ENCODE measurements around the gene MIA. TPM values are rescaled to one million over a fixed set of nuclear protein-coding genes. Genes with fewer than 3 reads are reported as not detected.
A peak's percentile ranks its signal among the peaks of the same experiment; 100 is the strongest.

The MIA gene
- total and polyA plus RNA-seq, 9 of the 15 experiments (the other 6 are each of a cell fraction or from before 2014, with no cell fraction given), result 0.21 TPM; not detected in 8

GRCh38 chr19:40741527-40742390, 33.6 kb upstream of the MIA start (continued):
- TF ChIP-seq RERE (CRISPR knock-in tag; IDR thresholded peaks at IDR 0.05; ENCODE audit: borderline replicate concordance), result no peak
- no peak for TF ChIP-seq ATF2 (CRISPR knock-in tag; IDR thresholded peaks at IDR 0.05)
- no peak for TF ChIP-seq ARID3A (IDR thresholded peaks at IDR 0.05; ENCODE audit: borderline replicate concordance, low read depth, low read length)
- no peak for TF ChIP-seq TAF7 (tag; IDR thresholded peaks at IDR 0.05)
- no peak for TF ChIP-seq ZNF431 (CRISPR knock-in tag; IDR thresholded peaks at IDR 0.05)
- no peak for TF ChIP-seq HNRNPLL (IDR thresholded peaks at IDR 0.05; ENCODE audit: low read depth, low read length, poor library complexity, severe bottlenecking)
- TF ChIP-seq FOXK2 (conservative IDR thresholded peaks at IDR 0.05 in 1 of 2, IDR thresholded peaks at IDR 0.05 in 1 of 2; ENCODE audit: low read depth in 2 of 2), result no peak
- 0 out of 2 replicates have a peak, but pooled peaks have one; percentile 16 for TF ChIP-seq CBFA2T2 (conservative IDR thresholded peaks at IDR 0.05)
- TF ChIP-seq ELF2 (CRISPR knock-in tag; IDR thresholded peaks at IDR 0.05), result no peak
- no peak for TF ChIP-seq EP300 (IDR thresholded peaks at IDR 0.05; ENCODE audit: low read length)
- TF ChIP-seq ZKSCAN8 (CRISPR knock-in tag; IDR thresholded peaks at IDR 0.05), result no peak
- TF ChIP-seq TSC22D4 (tag; IDR thresholded peaks at IDR 0.05), result no peak
- TF ChIP-seq ELK1 (CRISPR knock-in tag; IDR thresholded peaks at IDR 0.05), result no peak
- no peak for TF ChIP-seq ZC3H8 (IDR thresholded peaks at IDR 0.05)
- TF ChIP-seq USF1 (CRISPR knock-in tag; IDR thresholded peaks at IDR 0.05), result peak; percentile 33; the same call in 1 of the 2 replicates
- TF ChIP-seq ZBTB8A (IDR thresholded peaks at IDR 0.05; ENCODE audit: partially characterized antibody), result no peak

Data from K562 (cell line).